Progenitor cell of endocrine pancreas (in vitro differentiated cells): ENCODE results near the gene VMP1. TPM values are rescaled to one million over a fixed set of nuclear protein-coding genes. Genes with fewer than 3 reads are reported as not detected.

Experiments
- DNase-seq: peaks from one replicate; pipeline ENCODE4 v3.0.0; 2021; ENCODE audit warnings: low spot score; ENCODE audit not compliant: unreplicated experiment
- H3K27ac Mint-ChIP-seq: 2 replicates; pipeline ENCODE4 v1.8.0; 2021; ENCODE audit warnings: mild to moderate bottlenecking, moderate library complexity, mixed read lengths
- H3K27me3 Mint-ChIP-seq: 2 replicates; pipeline ENCODE4 v1.8.0; 2021; ENCODE audit warnings: mixed read lengths
- H3K36me3 Mint-ChIP-seq: 2 replicates; pipeline ENCODE4 v1.8.0; 2022; ENCODE audit warnings: mixed read lengths; ENCODE audit not compliant: insufficient read depth
- H3K4me1 Mint-ChIP-seq: 2 replicates; pipeline ENCODE4 v1.8.0; 2021; ENCODE audit warnings: low read depth, mixed read lengths
- H3K4me3 Mint-ChIP-seq: 2 replicates; pipeline ENCODE4 v1.8.0; 2021; ENCODE audit warnings: low read depth, mild to moderate bottlenecking, moderate library complexity, mixed read lengths
- H3K9me3 Mint-ChIP-seq: 2 replicates; pipeline ENCODE4 v1.8.0; 2021; ENCODE audit warnings: low read depth, mixed read lengths
- CTCF ChIP-seq: fragments of 200-600 bp; sonication (generic); IDR thresholded peaks from one replicate; pipeline ENCODE4 v1.5.0; 2021; ENCODE audit warnings: antibody characterized with exemption, mild to moderate bottlenecking; ENCODE audit not compliant: unreplicated experiment
- total RNA-seq: library from RNA; stranded (reverse); gene quantifications from 2 replicates; pipeline ENCODE4 v1.2.1, GENCODE V29; 2021

VMP1 gene
- total RNA-seq, 1 donor from 2014 or later = 162 TPM

- no peak for TF ChIP-seq CTCF
- peaks cover 6% of the 10 kb centered on the region for H3K36me3 Mint-ChIP-seq
These were observed 26.8 kb downstream of the VMP1 start for GRCh38 chr17:59734226-59734625.

GRCh38 chr17:59737324-59737723 is 29.9 kb downstream of the VMP1 start:
- H3K9me3 Mint-ChIP-seq = peaks cover 3% of the 10 kb centered on the region
- peaks cover 11% of the 10 kb centered on the region for H3K36me3 Mint-ChIP-seq
- no peak overlapping the region for H3K4me3 Mint-ChIP-seq
- no peak overlapping the region for H3K27ac Mint-ChIP-seq
- no peaks in the 10 kb centered on the region for H3K27me3 Mint-ChIP-seq
- H3K4me1 Mint-ChIP-seq = no peaks in the 10 kb centered on the region
- no peak for DNase-seq
- no peak for TF ChIP-seq CTCF

More at GRCh38 chr17:59734226-59734625, 26.8 kb downstream of the VMP1 start:
- no peaks in the 10 kb centered on the region for H3K9me3 Mint-ChIP-seq
- no peaks in the 10 kb centered on the region for H3K4me1 Mint-ChIP-seq
- no peaks in the 10 kb centered on the region for H3K27me3 Mint-ChIP-seq
- no peak overlapping the region for H3K4me3 Mint-ChIP-seq
- H3K27ac Mint-ChIP-seq = no peak overlapping the region
- no peak for DNase-seq

- no peaks in the 10 kb centered on the region for H3K4me1 Mint-ChIP-seq
- no peaks in the 10 kb centered on the region for H3K27me3 Mint-ChIP-seq
- H3K27ac Mint-ChIP-seq = no peak overlapping the region
- H3K4me3 Mint-ChIP-seq = no peak overlapping the region
- peaks cover 22% of the 10 kb centered on the region for H3K36me3 Mint-ChIP-seq
- DNase-seq = no peak
- no peak for TF ChIP-seq CTCF
- peaks cover 14% of the 10 kb centered on the region for H3K9me3 Mint-ChIP-seq
These were observed 36.4 kb downstream of the VMP1 start for GRCh38 chr17:59743842-59744241.

- H3K4me3 Mint-ChIP-seq = no peak overlapping the region
- no peak for DNase-seq
- no peak for TF ChIP-seq CTCF
- no peak overlapping the region for H3K27ac Mint-ChIP-seq
- no peaks in the 10 kb centered on the region for H3K27me3 Mint-ChIP-seq
- H3K4me1 Mint-ChIP-seq = no peaks in the 10 kb centered on the region
- peaks cover 22% of the 10 kb centered on the region for H3K36me3 Mint-ChIP-seq
- peaks cover 14% of the 10 kb centered on the region for H3K9me3 Mint-ChIP-seq
These were observed 37.6 kb downstream of the VMP1 start for GRCh38 chr17:59745040-59745439.

GRCh38 chr17:59746849-59747445 is 39.5 kb downstream of the VMP1 start:
- peak overlapping the region; percentile 7 for H3K27ac Mint-ChIP-seq
- H3K36me3 Mint-ChIP-seq = peaks cover 16% of the 10 kb centered on the region
- H3K27me3 Mint-ChIP-seq = no peaks in the 10 kb centered on the region
- no peak overlapping the region for H3K4me3 Mint-ChIP-seq
- no peaks in the 10 kb centered on the region for H3K4me1 Mint-ChIP-seq
- H3K9me3 Mint-ChIP-seq = peaks cover 11% of the 10 kb centered on the region
- TF ChIP-seq CTCF = peak; percentile 74
- no peak for DNase-seq
